IMR-90 (cell line): ENCODE measurements around the gene FA2H. TPM values are rescaled to one million over a fixed set of nuclear protein-coding genes. Genes with fewer than 3 reads are reported as not detected.

Experiments
- ATAC-seq: fragments of 200-7000 bp; cut with Tn5 transposase; 2 replicates; pipeline ENCODE4 v1.9.1; 2020; ENCODE audit warnings: low read depth, mild to moderate bottlenecking, moderate library complexity
- BruUV-seq: library from RNA; stranded (reverse); fragments of 400-500 nt; replicated peaks from 2 replicates; lab custom pipeline; 2021; lab: Mats Ljungman, UMichigan
- CTCF ChIA-PET: fragments of 300-600 bp; formaldehyde crosslinking; extraction: SDS; loops from one replicate; lab custom pipeline; 2021; ENCODE audit warnings: antibody characterized with exemption; lab: Yijun Ruan, JAX
- POLR2A ChIA-PET: fragments of 300-600 bp; sonication (Branson Sonifier 250); formaldehyde crosslinking; loops from one replicate; lab custom pipeline; 2022; ENCODE audit warnings: antibody characterized with exemption; ENCODE audit not compliant: unreplicated experiment; lab: Charles Lee
- DNase-seq: peaks from one replicate; pipeline ENCODE4 v3.0.0; 2013
- H2AFZ ChIP-seq: replicated peaks from 2 replicates; pipeline ENCODE3; 2013; ENCODE audit warnings: low read length, mild to moderate bottlenecking; ENCODE audit not compliant: poor library complexity
- H2AK5ac ChIP-seq: 2 replicates; pipeline ENCODE4 v1.6.1; 2013; ENCODE audit warnings: low read depth, low read length, inconsistent platforms
- H2AK9ac ChIP-seq: replicated peaks from 2 replicates; pipeline ENCODE3; 2013; ENCODE audit warnings: mild to moderate bottlenecking, low read depth, low read length, moderate library complexity; ENCODE audit not compliant: poor library complexity
- H2BK120ac ChIP-seq: 2 replicates; pipeline ENCODE4 v1.6.1; 2013; ENCODE audit warnings: low read depth, low read length, inconsistent platforms
- H2BK15ac ChIP-seq: 3 replicates; pipeline ENCODE4 v1.6.1; 2013; ENCODE audit warnings: low read depth, low read length, inconsistent platforms
- H2BK20ac ChIP-seq: 2 replicates; pipeline ENCODE4 v1.6.1; 2013; ENCODE audit warnings: low read depth, mild to moderate bottlenecking, inconsistent platforms, low read length, moderate library complexity
- H2BK5ac ChIP-seq: 2 replicates; pipeline ENCODE4 v1.6.1; 2013; ENCODE audit warnings: mild to moderate bottlenecking, low read depth, low read length, inconsistent platforms; ENCODE audit not compliant: poor library complexity, severe bottlenecking
- H3K14ac ChIP-seq: replicated peaks from 2 replicates; pipeline ENCODE4 v1.6.1; 2013; ENCODE audit warnings: low read depth, low read length, inconsistent platforms
- H3K18ac ChIP-seq: 2 replicates; pipeline ENCODE4 v1.6.1; 2013; ENCODE audit warnings: low read depth, low read length, control low read depth
- H3K23ac ChIP-seq: 2 replicates; pipeline ENCODE4 v1.6.1; 2013; ENCODE audit warnings: low read depth, low read length, inconsistent platforms
- H3K27ac ChIP-seq: 2 replicates; pipeline ENCODE4 v1.5.1; 2013; ENCODE audit warnings: mild to moderate bottlenecking, control low read depth, low read length; ENCODE audit not compliant: insufficient read depth
- H3K27me3 ChIP-seq: 2 replicates; pipeline ENCODE4 v1.6.1; 2013; ENCODE audit warnings: low read length; ENCODE audit not compliant: control insufficient read depth, insufficient read depth
- H3K36me3 ChIP-seq: 2 replicates; pipeline ENCODE4 v1.6.1; 2013; ENCODE audit warnings: low read length, mixed read lengths; ENCODE audit not compliant: control insufficient read depth, insufficient read depth
- H3K4ac ChIP-seq: 2 replicates; pipeline ENCODE4 v1.6.1; 2013; ENCODE audit warnings: low read depth, low read length, inconsistent platforms
- H3K4me1 ChIP-seq: 2 replicates; pipeline ENCODE4 v1.6.1; 2013; ENCODE audit warnings: low read length, mixed read lengths; ENCODE audit not compliant: control insufficient read depth, insufficient read depth
- H3K4me2 ChIP-seq: 2 replicates; pipeline ENCODE4 v1.6.1; 2013; ENCODE audit warnings: low read depth, mild to moderate bottlenecking, control low read depth, low read length, moderate library complexity
- H3K4me3 ChIP-seq: 2 replicates; pipeline ENCODE4 v1.5.1; 2013; ENCODE audit warnings: low read depth, mild to moderate bottlenecking, control low read depth, low read length, moderate library complexity; ENCODE audit not compliant: insufficient read depth
- H3K56ac ChIP-seq: 2 replicates; pipeline ENCODE4 v1.6.1; 2013; ENCODE audit warnings: low read length, inconsistent platforms; ENCODE audit not compliant: insufficient read depth; ENCODE audit errors: extremely low read depth
- H3K79me1 ChIP-seq, 2 experiments: 2 replicates each; pipeline ENCODE4 v1.6.1; 2013; ENCODE audit warnings: low read length in 2 of 2, inconsistent platforms in 1 of 2, low read depth in 1 of 2
- H3K9ac ChIP-seq: 2 replicates; pipeline ENCODE4 v1.6.1; 2013; ENCODE audit warnings: low read depth, low read length, control low read depth
- H3K9me1 ChIP-seq: 2 replicates; pipeline ENCODE4 v1.6.1; 2013; ENCODE audit warnings: low read length, inconsistent platforms; ENCODE audit not compliant: insufficient read depth
- H3K9me3 ChIP-seq: 2 replicates; pipeline ENCODE4 v1.6.1; 2013; ENCODE audit warnings: low read length; ENCODE audit not compliant: control insufficient read depth, insufficient read depth
- H4K20me1 ChIP-seq: 2 replicates; pipeline ENCODE4 v1.6.1; 2013; ENCODE audit warnings: low read length, inconsistent platforms; ENCODE audit not compliant: insufficient read depth
- H4K5ac ChIP-seq: 2 replicates; pipeline ENCODE4 v1.6.1; 2013; ENCODE audit warnings: mild to moderate bottlenecking, low read depth, low read length, control low read depth
- H4K8ac ChIP-seq, 2 experiments: 2 replicates each; pipeline ENCODE4 v1.6.1; 2013; ENCODE audit warnings: low read depth in 2 of 2, low read length in 2 of 2, control low read depth in 1 of 2, inconsistent platforms in 1 of 2
- H4K91ac ChIP-seq: 2 replicates; pipeline ENCODE4 v1.6.1; 2013; ENCODE audit warnings: low read depth, low read length, inconsistent platforms; ENCODE audit not compliant: insufficient read depth
- CEBPB ChIP-seq: IDR thresholded peaks from 2 replicates; pipeline ENCODE4 v1.6.1; 2012; ENCODE audit warnings: low read depth, low read length, improper control_type of control experiment
- CHD1 ChIP-seq: IDR thresholded peaks from 2 replicates; pipeline ENCODE4 v1.6.1; 2012; ENCODE audit warnings: low read depth, low read length, improper control_type of control experiment
- CTCF ChIP-seq: conservative IDR thresholded peaks from 2 replicates; pipeline ENCODE4 v1.5.1; 2012; ENCODE audit warnings: mild to moderate bottlenecking, low read depth, low read length, improper control_type of control experiment
- FOS ChIP-seq: fragments of 150-350 bp; IDR thresholded peaks from 2 replicates; pipeline ENCODE4 v1.6.1; 2016; ENCODE audit warnings: low read depth, low read length
- MAFK ChIP-seq: IDR thresholded peaks from 2 replicates; pipeline ENCODE4 v1.6.1; 2012; ENCODE audit warnings: low read depth, low read length, improper control_type of control experiment
- MAZ ChIP-seq: IDR thresholded peaks from 2 replicates; pipeline ENCODE4 v1.6.1; 2012; ENCODE audit warnings: low read depth, mild to moderate bottlenecking, low read length, improper control_type of control experiment, moderate library complexity, borderline replicate concordance
- NFE2L2 ChIP-seq: fragments of 150-350 bp; IDR thresholded peaks from 2 replicates; pipeline ENCODE4 v1.6.1; 2016; ENCODE audit warnings: low read depth, mild to moderate bottlenecking, low read length
- RAD21 ChIP-seq: IDR thresholded peaks from 2 replicates; pipeline ENCODE4 v1.6.1; 2012; ENCODE audit warnings: low read length, improper control_type of control experiment
- SMC3 ChIP-seq: fragments of 150-350 bp; IDR thresholded peaks from 2 replicates; pipeline ENCODE4 v1.6.1; 2016; ENCODE audit warnings: low read depth, mild to moderate bottlenecking, antibody characterized with exemption, low read length, moderate library complexity
- WGBS, 2 experiments: methylation state at CpG; one replicate each; pipeline versions ENCODE4 v1.1.5 to v1.1.7; 2013; ENCODE audit warnings: missing lambda C conversion rate in 2 of 2; ENCODE audit not compliant: insufficient read length in 1 of 2; ENCODE audit errors: extremely low coverage in 2 of 2; 5-methylcytosine and 5-hydroxymethylcytosine counted together
- dilution Hi-C: fragments of 300-500 bp; cut with HindIII; formaldehyde crosslinking; loops from one replicate; pipeline ENCODE4 v1.14.3; 2018; ENCODE audit warnings: low sequenced_read_pairs; ENCODE audit not compliant: unreplicated experiment
- in situ Hi-C: fragments of 300-500 bp; cut with MboI; formaldehyde crosslinking; loops from 3 replicates; pipeline ENCODE4 v1.14.3; 2019; ENCODE audit warnings: low sequenced_read_pairs, inconsistent platforms, mixed read lengths
- intact Hi-C: fragments of 100-400 bp; cut with micrococcal nuclease; formaldehyde crosslinking; loops from 2 replicates; pipeline ENCODE4 v1.10.0; 2022
- polyA plus RNA-seq, 3 experiments: library from polyadenylated mRNA; depleted of rRNA; stranded (reverse); fragments of >200 nt; gene quantifications; 2 replicates each; pipeline ENCODE4 v1.2.3, GENCODE V29; 2012; ENCODE audit warnings: low replicate concordance in 1 of 3
- total RNA-seq: library from RNA; depleted of rRNA; stranded (reverse); fragments of >200 nt; gene quantifications from 2 replicates; pipeline ENCODE4 v1.2.3, GENCODE V29; 2012
- TF ChIP-seq, protein P1 (sequence below): fragments of 150-350 bp; IDR thresholded peaks from 2 replicates; pipeline ENCODE4 v1.6.1; 2017; ENCODE audit warnings: mild to moderate bottlenecking, antibody characterized with exemption, low read length, low read depth

The FA2H gene
- total and polyA plus RNA-seq, 2 of the 4 experiments (the other 2 are of a cell fraction), result not detected

DNA sequence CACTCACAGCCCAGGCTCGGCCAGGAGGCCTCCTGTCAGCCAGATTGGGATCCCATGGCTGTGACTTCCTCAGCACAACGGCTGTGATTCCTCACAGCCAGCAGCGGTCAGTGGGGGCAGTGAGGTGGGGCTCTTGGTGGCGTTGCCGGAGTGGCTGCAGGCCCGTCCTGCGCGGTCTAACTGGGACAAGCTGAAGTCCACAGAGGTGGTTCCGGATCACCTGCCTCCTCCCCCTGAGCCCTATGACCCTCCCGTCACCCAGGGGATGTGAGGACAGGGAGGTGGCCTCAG is 39.5 kb downstream of the FA2H start:
- DNase-seq (no peak), ATAC-seq (peak; percentile 19)
- H3K4ac ChIP-seq, result peak overlapping the region; percentile 3; the same call in 1 of the 2 replicates
- dilution Hi-C loops (no loop called here), in situ Hi-C loops (no loop called here), intact Hi-C loops (no loop called here)
- H2AK5ac ChIP-seq, result peak overlapping the region; percentile 75; the same call in 1 of the 2 replicates
- H2BK5ac ChIP-seq, result no peak overlapping the region
- H3K56ac ChIP-seq, result peak overlapping the region; percentile 32; the same call in 1 of the 2 replicates
- H3K23ac ChIP-seq, result no peak overlapping the region
- H4K5ac ChIP-seq, result peak overlapping the region; percentile 39; the same call in 1 of the 2 replicates
- H2AK9ac ChIP-seq, result peak overlapping the region; percentile 15
- H3K27ac ChIP-seq, result no peak overlapping the region
- no peaks in the 10 kb centered on the region for H4K20me1 ChIP-seq
- CTCF ChIA-PET, result interaction anchor here (1.4 kb wide), 1 partner anchor 10 kb away, joined by 8 read pairs; no protein-coding TSS in a partner anchor
- TF ChIP-seq, protein P1, sequence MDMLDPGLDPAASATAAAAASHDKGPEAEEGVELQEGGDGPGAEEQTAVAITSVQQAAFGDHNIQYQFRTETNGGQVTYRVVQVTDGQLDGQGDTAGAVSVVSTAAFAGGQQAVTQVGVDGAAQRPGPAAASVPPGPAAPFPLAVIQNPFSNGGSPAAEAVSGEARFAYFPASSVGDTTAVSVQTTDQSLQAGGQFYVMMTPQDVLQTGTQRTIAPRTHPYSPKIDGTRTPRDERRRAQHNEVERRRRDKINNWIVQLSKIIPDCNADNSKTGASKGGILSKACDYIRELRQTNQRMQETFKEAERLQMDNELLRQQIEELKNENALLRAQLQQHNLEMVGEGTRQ, result no peak
- TF ChIP-seq CEBPB, result no peak
- no peak for TF ChIP-seq CHD1
- TF ChIP-seq MAFK, result no peak
- TF ChIP-seq FOS, result no peak
- no peak for TF ChIP-seq MAZ
- TF ChIP-seq SMC3, result no peak
- TF ChIP-seq CTCF, result no peak
- no peak for TF ChIP-seq NFE2L2
- no peak for TF ChIP-seq RAD21
- peaks cover 14% of the 10 kb centered on the region for H3K4me1 ChIP-seq
- H2AFZ ChIP-seq, result peak overlapping the region; percentile 79
- peaks cover 3% of the 10 kb centered on the region; the same call in 1 of the 2 replicates for H3K9me1 ChIP-seq
- no TSS peak for BruUV-seq
- H3K9ac ChIP-seq, result no peak overlapping the region
- H3K14ac ChIP-seq, result no peak overlapping the region
- H3K27me3 ChIP-seq, result peaks cover 3% of the 10 kb centered on the region; the same call in 1 of the 2 replicates
- WGBS, 2 experiments, result no CpG with 5 or more reads among the region's 10 CpGs
- POLR2A ChIA-PET, result no interaction called here
- no peak overlapping the region for H2BK15ac ChIP-seq
- no peak overlapping the region for H3K4me2 ChIP-seq
- H3K36me3 ChIP-seq, result no peaks in the 10 kb centered on the region
- no peak overlapping the region for H2BK120ac ChIP-seq
- H3K4me3 ChIP-seq, result no peak overlapping the region
- no peak overlapping the region for H3K18ac ChIP-seq
- no peak overlapping the region; the same call in 1 of the 2 replicates for H4K91ac ChIP-seq
- H2BK20ac ChIP-seq, result no peak overlapping the region; the same call in 1 of the 2 replicates
- H3K79me1 ChIP-seq, result no peaks in the 10 kb centered on the region
- H4K8ac ChIP-seq, result peak overlapping the region; percentile 43 to 57; a peak in 3 of 4 replicates
- H3K9me3 ChIP-seq, result no peaks in the 10 kb centered on the region
